Kidney epithelial cell (primary cell): ENCODE data around the gene NPHP4. TPM values are rescaled to one million over a fixed set of nuclear protein-coding genes. Genes with fewer than 3 reads are reported as not detected.

Source experiments
- DNase-seq: peaks from one replicate; pipeline ENCODE4 v3.0.0-alpha.2; 2010; ENCODE audit warnings: low read depth
- H3K27me3 ChIP-seq: 2 replicates; pipeline ENCODE4 v1.6.0; 2011; ENCODE audit warnings: low read length; ENCODE audit not compliant: control insufficient read depth, insufficient read depth
- H3K36me3 ChIP-seq: 2 replicates; pipeline ENCODE4 v1.5.1; 2011; ENCODE audit warnings: low read length; ENCODE audit not compliant: control insufficient read depth, insufficient read depth
- H3K4me3 ChIP-seq: 2 replicates; pipeline ENCODE4 v1.5.1; 2011; ENCODE audit warnings: low read depth, mild to moderate bottlenecking, control low read depth, low read length
- CTCF ChIP-seq: IDR thresholded peaks from 2 replicates; pipeline ENCODE4 v1.5.1; 2011; ENCODE audit warnings: mild to moderate bottlenecking, moderate library complexity, low read length, control low read depth, inconsistent platforms; ENCODE audit not compliant: insufficient read depth, poor library complexity, severe bottlenecking
- total RNA-seq: library from RNA; depleted of rRNA; stranded (reverse); fragments of >200 nt; gene quantifications from 2 replicates; pipeline ENCODE4 v1.2.3, GENCODE V29; 2015

Gene NPHP4
- total RNA-seq, 1 donor from 2014 or later = 6.6 TPM

GRCh38 chr1:5845376-5845775 is 146.8 kb downstream of the NPHP4 start:
- Histone ChIP-seq H3K36me3 (no peaks in the 10 kb centered on the region), H3K4me3 (no peak overlapping the region), H3K27me3 (peaks cover 6% of the 10 kb centered on the region)
- no peak for TF ChIP-seq CTCF
- no peak for DNase-seq

GRCh38 chr1:5844442-5844841 is 147.8 kb downstream of the NPHP4 start:
- no peak overlapping the region for H3K4me3 ChIP-seq
- no peaks in the 10 kb centered on the region for H3K36me3 ChIP-seq
- H3K27me3 ChIP-seq = peaks cover 6% of the 10 kb centered on the region
- no peak for DNase-seq
- no peak for TF ChIP-seq CTCF

- Histone ChIP-seq H3K4me3 (no peak overlapping the region), H3K36me3 (no peaks in the 10 kb centered on the region), H3K27me3 (peaks cover 5% of the 10 kb centered on the region)
- DNase-seq = no peak
- no peak for TF ChIP-seq CTCF
These were observed 148.6 kb downstream of the NPHP4 start for GRCh38 chr1:5843521-5844096.

GRCh38 chr1:5842679-5843078 is 149.5 kb downstream of the NPHP4 start:
- H3K4me3 ChIP-seq = no peak overlapping the region
- no peak for DNase-seq
- no peaks in the 10 kb centered on the region for H3K36me3 ChIP-seq
- no peak for TF ChIP-seq CTCF
- peaks cover 5% of the 10 kb centered on the region for H3K27me3 ChIP-seq

GRCh38 chr1:5840551-5841001 is 151.6 kb downstream of the NPHP4 start:
- H3K36me3 ChIP-seq = no peaks in the 10 kb centered on the region
- H3K27me3 ChIP-seq = peaks cover 7% of the 10 kb centered on the region
- no peak for DNase-seq
- no peak overlapping the region for H3K4me3 ChIP-seq
- no peak for TF ChIP-seq CTCF
